Naive thymus-derived CD4-positive, alpha-beta T cell (primary cell): ENCODE results near the gene GRK7. TPM values are rescaled to one million over a fixed set of nuclear protein-coding genes. Genes with fewer than 3 reads are reported as not detected.
A peak's percentile ranks its signal among the peaks of the same experiment; 100 is the strongest.
"Not testable (repeated sequence)": the region's sequence is repeated elsewhere in the genome, so short reads cannot be mapped to it uniquely, and the experiment has no call there.

Source experiments
- ATAC-seq: fragments of 150-1000 bp; cut with Tn5 transposase; 2 replicates; pipeline ENCODE4 v1.10.0; 2021; ENCODE audit warnings: mild to moderate bottlenecking, moderate library complexity
- CTCF ChIA-PET: fragments of 350-600 bp; sonication (Branson Sonifier 250); formaldehyde crosslinking; loops from one replicate; lab custom pipeline; 2021; ENCODE audit warnings: antibody characterized with exemption; lab: Charles Lee
- POLR2A ChIA-PET: fragments of 350-600 bp; sonication (Branson Sonifier 250); formaldehyde crosslinking; loops from one replicate; lab custom pipeline; 2021; ENCODE audit warnings: antibody characterized with exemption, inconsistent platforms; lab: Charles Lee
- DNase-seq, 9 donors: peaks; one replicate each; pipeline versions ENCODE4 v3.0.0 to v3.0.0-alpha.2; 2020 to 2022; ENCODE audit warnings: mixed read lengths in 1 of 9
- H3K27ac ChIP-seq: one replicate; pipeline ENCODE4 v1.7.0; 2013; ENCODE audit warnings: mild to moderate bottlenecking, low read depth, low read length, moderate library complexity
- H3K27me3 ChIP-seq, 2 donors: one replicate each; pipeline ENCODE4 v1.7.0; 2013; ENCODE audit warnings: low read length in 2 of 2, mild to moderate bottlenecking in 2 of 2, moderate library complexity in 2 of 2; ENCODE audit not compliant: control insufficient read depth in 2 of 2, insufficient read depth in 2 of 2
- H3K36me3 ChIP-seq, 3 experiments: 1 replicate in 2 of 3; 2 replicates in 1 of 3; pipeline ENCODE4 v1.7.0; 2013; ENCODE audit warnings: low read length in 3 of 3, mild to moderate bottlenecking in 3 of 3, moderate library complexity in 1 of 3; ENCODE audit not compliant: insufficient read depth in 3 of 3, control insufficient read depth in 2 of 3
- H3K4me1 ChIP-seq, 2 donors: one replicate each; pipeline ENCODE4 v1.7.0; 2013; ENCODE audit warnings: low read length in 2 of 2, mild to moderate bottlenecking in 2 of 2, moderate library complexity in 1 of 2; ENCODE audit not compliant: control insufficient read depth in 2 of 2, insufficient read depth in 2 of 2
- H3K4me3 ChIP-seq: 2 replicates; pipeline ENCODE4 v1.7.0; 2013; ENCODE audit warnings: mild to moderate bottlenecking, low read length
- H3K9me3 ChIP-seq, 3 experiments: 1 replicate in 2 of 3; 2 replicates in 1 of 3; pipeline ENCODE4 v1.7.0; 2013; ENCODE audit warnings: low read length in 3 of 3; ENCODE audit not compliant: control insufficient read depth in 2 of 3
- H3K27ac Mint-ChIP-seq, 9 donors: one replicate each; pipeline ENCODE4 v1.8.0; 2020 to 2022; ENCODE audit warnings: mixed read lengths in 9 of 9, mild to moderate bottlenecking in 8 of 9, moderate library complexity in 5 of 9, inconsistent platforms in 2 of 9
- H3K27me3 Mint-ChIP-seq, 5 donors: one replicate each; pipeline ENCODE4 v1.8.0; 2021 to 2022; ENCODE audit warnings: mixed read lengths in 5 of 5, mild to moderate bottlenecking in 1 of 5
- H3K36me3 Mint-ChIP-seq, 5 donors: one replicate each; pipeline ENCODE4 v1.8.0; 2020 to 2022; ENCODE audit warnings: mixed read lengths in 5 of 5, mild to moderate bottlenecking in 3 of 5, inconsistent platforms in 1 of 5
- H3K4me1 Mint-ChIP-seq, 7 donors: one replicate each; pipeline ENCODE4 v1.8.0; 2020 to 2022; ENCODE audit warnings: mixed read lengths in 7 of 7, mild to moderate bottlenecking in 3 of 7, inconsistent platforms in 1 of 7
- H3K4me3 Mint-ChIP-seq, 10 donors: one replicate each; pipeline ENCODE4 v1.8.0; 2020 to 2022; ENCODE audit warnings: mild to moderate bottlenecking in 10 of 10, mixed read lengths in 10 of 10, moderate library complexity in 6 of 10, inconsistent platforms in 2 of 10
- H3K9me3 Mint-ChIP-seq, 11 donors: one replicate each; pipeline ENCODE4 v1.8.0; 2020 to 2022; ENCODE audit warnings: mixed read lengths in 11 of 11, mild to moderate bottlenecking in 4 of 11, inconsistent platforms in 1 of 11, moderate library complexity in 1 of 11
- intact Hi-C, 2 donors: fragments of 100-400 bp; cut with micrococcal nuclease; formaldehyde crosslinking; loops; one replicate each; pipeline ENCODE4 v1.15.1; 2023
- polyA plus RNA-seq, 2 donors: library from polyadenylated mRNA; unstranded; fragments of 300-500 nt; fragmentation: Illumina TruSeq; gene quantifications; one replicate each; pipeline ENCODE4 v1.2.3, GENCODE V29; 2021
- total RNA-seq, 6 experiments: library from RNA in 5 of 6; stranded (reverse) in 5 of 6; gene quantifications; 1 replicate in 5 of 6; 2 replicates in 1 of 6; pipeline ENCODE4 v1.2.3 and lab custom pipeline; 2021 to 2026

The GRK7 gene
- total and polyA plus RNA-seq, 7 experiments from 2014 or later = 0.13 to 0.27 (median 0.15) TPM; not detected in 2

GRCh38 chr3:141797819-141798447 lies 34.7 kb downstream of the GRK7 start:
- CTCF ChIA-PET = interaction anchor here (0.7 to 1.9 kb wide), 5 partner anchors 15 to 77 kb away, joined by 3 to 12 read pairs (median 5); partner anchors contain the start of gene RNF7
- intact Hi-C loops = loop anchor here (2.0 to 10.0 kb wide), 8 partner anchors 47 to 799 kb away; partner anchors contain the start of genes PLS1 (in 1 of the 2) and TFDP2 (in 1 of the 2)

GRCh38 chr3:141798448-141798845 lies 35.2 kb downstream of the GRK7 start:
- Mint-ChIP-seq H3K4me1 (peaks cover 45 to 65% (median 55%) of the 10 kb centered on the region in 7 donors), H3K27me3 (peaks cover 0 to 13% (median 0%) of the 10 kb centered on the region in 5 donors), H3K36me3 (peaks cover 0 to 8% (median 0%) of the 10 kb centered on the region in 5 donors), H3K4me3 (peak overlapping the region in 9 of 10 donors; percentile 86 to 97 (median 89)), H3K9me3 (peaks cover 0 to 7% (median 1%) of the 10 kb centered on the region in 11 donors), H3K27ac (peak overlapping the region; percentile 92 to 99 (median 97))
- intact Hi-C loops = loop anchor here (5.0 to 10.0 kb wide), 4 partner anchors 229 to 799 kb away; partner anchors contain the start of gene PLS1 (in 1 of the 2)
- Histone ChIP-seq H3K27ac (peak overlapping the region; percentile 79), H3K4me1 (peaks cover 48 to 56% of the 10 kb centered on the region in 2 donors), H3K4me3 (peak overlapping the region; percentile 68), H3K9me3 (no peaks in the 10 kb centered on the region), H3K36me3 (no peaks in the 10 kb centered on the region), H3K27me3 (no peaks in the 10 kb centered on the region)
- CTCF ChIA-PET = interaction anchor here (1.2 to 1.4 kb wide), 2 partner anchors 43 to 77 kb away, joined by 3 to 5 read pairs; no protein-coding TSS in a partner anchor
- no peak for DNase-seq
- POLR2A ChIA-PET = interaction anchor here (1.3 to 4.8 kb wide), 4 partner anchors 60 to 311 kb away, joined by 3 to 44 read pairs (median 22); partner anchors contain the start of genes ATP1B3, RASA2 and RNF7
- no peak for ATAC-seq

More at GRCh38 chr3:141797819-141798447, 34.7 kb downstream of the GRK7 start:
- H3K4me3 Mint-ChIP-seq = peak overlapping the region; percentile 86 to 97 (median 90)
- peaks cover 0 to 7% (median 1%) of the 10 kb centered on the region in 11 donors for H3K9me3 Mint-ChIP-seq
- H3K4me1 Mint-ChIP-seq = peaks cover 45 to 70% (median 60%) of the 10 kb centered on the region in 7 donors
- H3K36me3 Mint-ChIP-seq = peaks cover 0 to 8% (median 0%) of the 10 kb centered on the region in 5 donors
- no peak for ATAC-seq
- Histone ChIP-seq H3K4me3 (peak overlapping the region; percentile 68), H3K27ac (peak overlapping the region; percentile 79), H3K4me1 (peaks cover 48 to 56% of the 10 kb centered on the region in 2 donors), H3K9me3 (no peaks in the 10 kb centered on the region), H3K27me3 (no peaks in the 10 kb centered on the region), H3K36me3 (no peaks in the 10 kb centered on the region)
- peak in 4 of 9 donors; percentile 7 to 17 (median 12) for DNase-seq
- POLR2A ChIA-PET = interaction anchor here (0.6 to 4.8 kb wide), 12 partner anchors 14 to 394 kb away, joined by 3 to 44 read pairs (median 4); partner anchors contain the start of genes ATP1B3, RASA2 and RNF7
- H3K27ac Mint-ChIP-seq = peak overlapping the region; percentile 92 to 99 (median 97)
- H3K27me3 Mint-ChIP-seq = peaks cover 0 to 13% (median 0%) of the 10 kb centered on the region in 5 donors

GRCh38 chr3:141802316-141803077 lies 39.3 kb downstream of the GRK7 start:
- Mint-ChIP-seq H3K9me3 (peaks cover 0 to 7% (median 1%) of the 10 kb centered on the region in 11 donors), H3K27ac (no peak overlapping the region), H3K27me3 (peaks cover 0 to 14% (median 0%) of the 10 kb centered on the region in 5 donors), H3K4me3 (no peak overlapping the region), H3K4me1 (peaks cover 11 to 27% (median 17%) of the 10 kb centered on the region in 7 donors), H3K36me3 (peaks cover 0 to 8% (median 0%) of the 10 kb centered on the region in 5 donors)
- no peaks in the 10 kb centered on the region for H3K36me3 ChIP-seq
- POLR2A ChIA-PET = interaction anchor here (0.6 to 1.3 kb wide), 2 partner anchors 73 to 423 kb away, joined by 3 read pairs; no protein-coding TSS in a partner anchor
- no peak overlapping the region for H3K4me3 ChIP-seq
- ATAC-seq = no peak
- intact Hi-C loops = no loop called here
- H3K27me3 ChIP-seq = no peaks in the 10 kb centered on the region
- peaks cover 15 to 20% of the 10 kb centered on the region in 2 donors for H3K4me1 ChIP-seq
- H3K27ac ChIP-seq = no peak overlapping the region
- H3K9me3 ChIP-seq = no peaks in the 10 kb centered on the region
- no peak for DNase-seq
- CTCF ChIA-PET = interaction anchor here (0.6 kb wide), 2 partner anchors 71 to 486 kb away, joined by 3 read pairs; no protein-coding TSS in a partner anchor

- DNase-seq, intact Hi-C loops, H3K27me3 ChIP-seq, H3K27ac Mint-ChIP-seq, H3K27ac ChIP-seq, H3K4me1 ChIP-seq, H3K9me3 Mint-ChIP-seq, H3K36me3 ChIP-seq, H3K4me3 ChIP-seq, ATAC-seq, H3K4me3 Mint-ChIP-seq, H3K36me3 Mint-ChIP-seq, H3K9me3 ChIP-seq: not testable (repeated sequence)
- POLR2A ChIA-PET = interaction anchor here (1.3 kb wide), 1 partner anchor 72 kb away, joined by 3 read pairs; no protein-coding TSS in a partner anchor
- Mint-ChIP-seq H3K27me3 (peaks cover 0 to 16% (median 0%) of the 10 kb centered on the region in 5 donors), H3K4me1 (peaks cover 5 to 16% (median 9%) of the 10 kb centered on the region in 7 donors)
- CTCF ChIA-PET = interaction anchor here (0.5 kb wide), 1 partner anchor 74 kb away, joined by 3 read pairs; no protein-coding TSS in a partner anchor
These were observed 40.3 kb downstream of the GRK7 start for GRCh38 chr3:141803538-141803937.

- DNase-seq (no peak), ATAC-seq (no peak)
- H3K4me1 ChIP-seq = peaks cover 0 to under 1% of the 10 kb centered on the region in 2 donors
- H3K27me3 ChIP-seq = no peaks in the 10 kb centered on the region
- intact Hi-C loops = no loop called here
- CTCF ChIA-PET = no interaction called here
- Mint-ChIP-seq H3K4me3 (no peak overlapping the region), H3K9me3 (peaks cover 0 to 7% (median 1%) of the 10 kb centered on the region in 11 donors), H3K36me3 (peaks cover 0 to 4% (median 0%) of the 10 kb centered on the region in 5 donors), H3K27ac (no peak overlapping the region), H3K4me1 (peaks cover 0 to 8% (median 5%) of the 10 kb centered on the region in 7 donors), H3K27me3 (peaks cover 0 to 16% (median 0%) of the 10 kb centered on the region in 5 donors)
- no peaks in the 10 kb centered on the region for H3K9me3 ChIP-seq
- H3K36me3 ChIP-seq = no peaks in the 10 kb centered on the region
- H3K4me3 ChIP-seq = no peak overlapping the region
- H3K27ac ChIP-seq = no peak overlapping the region
- POLR2A ChIA-PET = interaction anchor here (0.6 kb wide), 1 partner anchor 49 kb away, joined by 3 read pairs; no protein-coding TSS in a partner anchor
These were observed 41.2 kb downstream of the GRK7 start for GRCh38 chr3:141804447-141804777.
